Measurements from ENCODE around the gene CDX2.

CDX2 gene

DNA sequence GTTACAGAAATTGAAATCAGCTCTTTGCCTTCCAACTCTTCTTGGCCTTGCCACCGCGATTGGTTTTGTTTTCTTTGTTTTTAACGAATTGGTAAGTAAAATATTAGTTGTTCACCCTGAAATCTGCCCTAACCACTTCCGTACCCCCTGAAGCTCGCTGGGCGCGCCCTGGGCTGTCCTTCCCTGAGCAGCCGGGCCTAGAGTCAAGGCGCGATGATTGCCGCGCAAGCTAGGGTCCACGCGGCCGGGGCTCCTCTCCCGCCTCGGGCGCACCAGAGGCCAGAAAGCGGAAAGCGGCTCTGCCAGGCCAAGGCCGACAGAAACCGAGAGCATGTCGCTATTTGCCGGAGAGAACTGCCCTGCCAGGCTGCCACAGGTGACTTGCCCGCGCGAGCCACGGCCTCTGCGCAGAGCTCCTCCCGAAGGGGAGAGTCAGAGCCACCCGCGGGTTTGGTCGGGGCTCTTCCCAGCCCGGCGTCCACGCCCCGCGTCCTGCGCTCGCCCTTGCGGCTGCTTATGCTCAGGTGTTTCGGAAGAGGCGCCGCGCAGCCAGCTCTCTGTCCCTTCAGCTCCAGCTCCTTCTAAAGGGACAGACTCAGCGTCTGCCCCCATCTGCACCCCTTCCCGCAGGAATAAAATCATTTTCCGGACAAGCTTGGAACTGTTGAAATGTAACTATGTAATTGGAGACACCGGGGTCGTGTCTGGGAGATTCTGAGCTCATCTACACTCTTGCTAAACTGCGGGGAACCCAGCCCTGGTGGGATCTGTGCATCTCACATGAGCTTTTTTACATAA is 6.6 kb upstream of the CDX2 start:
- H3K4me2 ChIP-seq, result no peak overlapping the region
- no peak overlapping the region for H3K27ac ChIP-seq
- no peak overlapping the region for H3K4me3 ChIP-seq
- H3K9me3 ChIP-seq (replicated peaks in 1 of 11), result peaks cover 0 to 12% (median 5%) of the 10 kb centered on the region in 11 experiments; a peak in 9 of 22 replicates
- H3K27me3 ChIP-seq, result peaks cover 100% of the 10 kb centered on the region in 11 experiments
- TF ChIP-seq Cebpa-rat (IDR thresholded peaks at IDR 0.05), result no peak
- H3K9ac ChIP-seq, result no peak overlapping the region
- H3K36me3 ChIP-seq, result no peaks in the 10 kb centered on the region
- H4K20me1 ChIP-seq, result peaks cover 0 to 72% (median 32%) of the 10 kb centered on the region in 11 experiments; a peak in 16 of 22 replicates
- H3K4me1 ChIP-seq, result peaks cover 0 to 11% (median 2%) of the 10 kb centered on the region in 10 experiments; a peak in 4 of 20 replicates

DNA sequence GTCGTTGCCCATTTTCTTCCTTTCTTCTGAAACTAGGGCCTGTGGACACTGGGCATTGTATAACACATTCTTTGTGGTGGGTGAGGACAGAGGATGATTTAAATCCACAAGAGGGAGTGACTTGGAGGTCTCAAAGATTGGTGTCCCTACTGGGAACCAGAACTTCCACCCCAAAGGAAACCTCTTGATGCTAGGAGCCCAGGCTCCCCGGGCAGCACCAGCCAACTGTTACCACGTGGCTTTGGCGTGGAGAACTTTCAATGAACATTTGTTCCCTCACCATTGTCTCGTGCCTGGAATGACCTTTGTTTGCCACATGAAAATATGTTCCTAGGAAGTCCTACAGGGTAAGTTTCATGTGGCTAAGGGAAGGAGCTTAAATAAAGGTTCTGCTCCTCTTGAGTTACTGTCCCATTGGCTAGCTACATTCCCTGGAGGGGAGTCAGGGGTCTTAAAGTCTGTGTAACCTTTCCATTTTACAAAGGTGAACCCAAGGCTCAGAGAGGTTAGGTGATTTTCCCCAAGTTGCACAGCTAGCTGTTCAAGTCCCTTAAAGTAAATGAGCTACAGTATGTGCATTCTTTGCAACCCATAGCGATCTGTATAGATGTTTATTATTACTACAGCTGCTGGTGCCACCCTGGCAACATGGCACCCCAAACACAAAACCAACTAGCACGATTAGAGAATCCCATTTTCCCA is 5.0 kb upstream of the CDX2 start:
- no peak overlapping the region for H3K4me2 ChIP-seq
- H3K4me1 ChIP-seq, result peaks cover 0 to 11% (median 2%) of the 10 kb centered on the region in 10 experiments; a peak in 4 of 20 replicates
- no peaks in the 10 kb centered on the region for H3K36me3 ChIP-seq
- peaks cover 0 to 21% (median 8%) of the 10 kb centered on the region in 11 experiments; a peak in 10 of 22 replicates for H3K9me3 ChIP-seq (replicated peaks in 1 of 11)
- no peak overlapping the region for H3K27ac ChIP-seq
- no peak for TF ChIP-seq Cebpa-rat (IDR thresholded peaks at IDR 0.05)
- no peak overlapping the region for H3K9ac ChIP-seq
- H3K27me3 ChIP-seq, result peaks cover 100% of the 10 kb centered on the region in 11 experiments
- peaks cover 0 to 68% (median 34%) of the 10 kb centered on the region in 11 experiments; a peak in 16 of 22 replicates for H4K20me1 ChIP-seq
- no peak overlapping the region for H3K4me3 ChIP-seq

DNA sequence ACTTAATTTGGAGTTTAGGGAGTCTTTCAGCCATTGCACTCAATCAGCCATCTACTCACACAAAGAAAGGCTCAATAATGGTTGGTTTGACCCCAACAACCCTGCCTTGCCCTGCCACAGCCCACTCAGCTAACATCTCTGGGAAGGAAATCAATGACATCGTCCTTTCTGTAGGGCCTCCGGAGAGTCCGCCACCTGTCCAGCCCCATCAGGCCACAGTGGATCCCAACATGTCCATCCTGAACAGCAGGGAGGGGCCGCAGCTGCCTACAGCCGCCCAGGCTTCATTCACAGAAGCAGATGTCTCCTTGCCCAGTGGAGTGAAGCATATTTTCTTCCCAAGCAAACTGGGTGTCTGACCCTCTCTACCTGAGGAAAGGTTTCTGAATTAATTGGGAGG is 4.2 kb upstream of the CDX2 start:
- Histone ChIP-seq H3K4me3 (no peak overlapping the region), H3K36me3 (no peaks in the 10 kb centered on the region), H3K27me3 (peaks cover 100% of the 10 kb centered on the region in 11 experiments)

DNA sequence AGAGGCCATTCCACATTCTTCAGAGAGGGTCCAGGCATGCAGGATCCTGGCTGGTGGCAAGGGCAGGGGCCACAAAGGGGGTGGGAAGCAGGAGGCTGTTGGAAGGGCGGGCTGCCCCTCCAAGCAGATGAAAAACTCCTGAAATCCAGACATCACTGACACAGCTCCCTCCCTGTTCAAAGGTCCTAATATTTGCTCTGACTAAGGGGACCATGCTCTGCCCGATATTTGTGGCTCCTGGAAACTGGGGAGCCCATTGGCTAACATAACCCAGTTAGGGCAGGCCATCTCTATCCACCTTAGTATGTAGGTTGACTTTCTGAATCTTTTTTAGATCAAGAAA is 3.3 kb upstream of the CDX2 start:
- Histone ChIP-seq H3K4me1 (peaks cover 0 to 15% (median 3%) of the 10 kb centered on the region in 10 experiments; a peak in 5 of 20 replicates), H4K20me1 (peaks cover 0 to 71% (median 43%) of the 10 kb centered on the region in 11 experiments; a peak in 16 of 22 replicates), H3K36me3 (no peaks in the 10 kb centered on the region), H3K27me3 (peaks cover 100% of the 10 kb centered on the region in 11 experiments), H3K9ac (no peak overlapping the region), H3K4me3 (no peak overlapping the region), H3K27ac (no peak overlapping the region), H3K4me2 (no peak overlapping the region), H3K9me3 (replicated peaks in 1 of 11) (peaks cover 0 to 26% (median 11%) of the 10 kb centered on the region in 11 experiments; a peak in 10 of 22 replicates)
- no peak for TF ChIP-seq Cebpa-rat (IDR thresholded peaks at IDR 0.05)

More for the DNA sequence above, 4.2 kb upstream of the CDX2 start:
- no peak overlapping the region for H3K27ac ChIP-seq
- H3K9ac ChIP-seq, result no peak overlapping the region
- H4K20me1 ChIP-seq, result peaks cover 0 to 70% (median 42%) of the 10 kb centered on the region in 11 experiments; a peak in 16 of 22 replicates
- H3K4me2 ChIP-seq, result no peak overlapping the region
- no peak for TF ChIP-seq Cebpa-rat (IDR thresholded peaks at IDR 0.05)
- peaks cover 0 to 29% (median 16%) of the 10 kb centered on the region in 11 experiments; a peak in 11 of 22 replicates for H3K9me3 ChIP-seq (replicated peaks in 1 of 11)
- H3K4me1 ChIP-seq, result peaks cover 0 to 12% (median 7%) of the 10 kb centered on the region in 10 experiments; a peak in 6 of 20 replicates

DNA sequence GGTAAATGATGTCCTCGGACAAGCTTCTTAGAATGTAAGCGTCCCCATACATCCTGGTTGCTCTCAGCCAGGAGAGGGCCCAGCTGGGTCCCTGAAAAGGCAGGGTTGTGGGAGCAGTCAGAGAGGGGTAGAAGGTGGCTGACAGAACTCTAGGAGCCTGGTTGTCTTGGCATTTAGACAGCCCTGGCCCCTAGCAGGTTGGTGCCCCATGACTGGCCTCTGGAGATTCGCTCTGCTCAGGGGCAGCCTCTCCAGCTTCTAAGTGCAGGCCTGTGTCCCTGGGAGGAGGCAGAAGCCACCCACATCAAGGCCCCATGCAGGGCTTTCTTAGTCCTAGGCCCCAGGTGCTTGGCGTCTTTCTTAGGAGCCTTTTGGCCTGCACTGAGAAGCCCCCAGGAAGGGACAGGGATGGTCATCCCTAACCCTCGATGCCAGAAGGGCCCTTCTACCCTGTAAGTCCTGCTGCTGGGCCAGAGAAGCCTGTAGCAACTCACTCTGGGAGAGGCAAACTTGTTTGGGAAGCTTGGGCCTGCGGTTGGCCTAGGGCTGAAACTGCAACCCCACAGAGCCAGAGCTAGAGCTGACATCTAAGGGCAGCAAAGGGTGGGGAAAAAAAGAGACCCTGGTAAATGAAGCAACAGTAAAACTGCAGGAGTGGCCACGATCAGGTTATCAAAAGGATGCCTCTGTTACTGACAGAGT is 2.8 kb upstream of the CDX2 start:
- no peak for TF ChIP-seq Cebpa-rat (IDR thresholded peaks at IDR 0.05)
- no peak overlapping the region for H3K27ac ChIP-seq
- H3K36me3 ChIP-seq, result no peaks in the 10 kb centered on the region
- peaks cover 0 to 20% (median 1%) of the 10 kb centered on the region in 10 experiments; a peak in 4 of 20 replicates for H3K4me1 ChIP-seq
- H3K27me3 ChIP-seq, result peaks cover 100% of the 10 kb centered on the region in 11 experiments
- no peak overlapping the region for H3K4me3 ChIP-seq
- H3K9me3 ChIP-seq (replicated peaks in 1 of 11), result peaks cover 0 to 25% (median 11%) of the 10 kb centered on the region in 11 experiments; a peak in 10 of 22 replicates
- H3K4me2 ChIP-seq, result no peak overlapping the region
- no peak overlapping the region for H3K9ac ChIP-seq
- peaks cover 0 to 74% (median 40%) of the 10 kb centered on the region in 11 experiments; a peak in 16 of 22 replicates for H4K20me1 ChIP-seq

DNA sequence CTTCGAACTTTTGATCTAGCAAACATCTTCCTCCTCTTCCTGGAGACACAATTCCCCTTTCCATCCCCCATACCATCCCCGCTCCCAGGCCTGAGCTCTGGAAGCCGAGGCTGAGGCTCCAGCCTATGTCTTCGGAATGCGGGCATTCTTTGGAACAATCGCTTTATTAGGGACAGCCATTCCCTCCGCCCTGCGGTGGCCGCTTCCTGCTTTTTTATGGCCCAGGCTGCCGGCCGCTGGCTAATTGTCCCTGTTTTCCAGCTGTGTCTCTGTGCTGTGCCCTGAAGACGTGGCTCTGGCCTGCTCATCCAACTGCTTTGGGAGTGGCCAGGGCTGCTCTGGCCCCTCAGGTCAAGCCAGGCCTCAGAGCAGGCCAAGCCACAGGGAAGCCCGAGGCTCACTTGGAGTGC is 2.1 kb upstream of the CDX2 start:
- no peak overlapping the region for H3K27ac ChIP-seq
- no peak for TF ChIP-seq Cebpa-rat (IDR thresholded peaks at IDR 0.05)
- peaks cover 0 to 74% (median 42%) of the 10 kb centered on the region in 11 experiments; a peak in 16 of 22 replicates for H4K20me1 ChIP-seq
- H3K9ac ChIP-seq, result no peak overlapping the region
- no peak overlapping the region for H3K4me2 ChIP-seq
- H3K9me3 ChIP-seq (replicated peaks in 1 of 11), result peaks cover 0 to 27% (median 11%) of the 10 kb centered on the region in 11 experiments; a peak in 10 of 22 replicates
- H3K4me3 ChIP-seq, result no peak overlapping the region
- peaks cover 100% of the 10 kb centered on the region in 11 experiments for H3K27me3 ChIP-seq
- peaks cover 0 to 23% (median 1%) of the 10 kb centered on the region in 10 experiments; a peak in 4 of 20 replicates for H3K4me1 ChIP-seq
- H3K36me3 ChIP-seq, result no peaks in the 10 kb centered on the region

DNA sequence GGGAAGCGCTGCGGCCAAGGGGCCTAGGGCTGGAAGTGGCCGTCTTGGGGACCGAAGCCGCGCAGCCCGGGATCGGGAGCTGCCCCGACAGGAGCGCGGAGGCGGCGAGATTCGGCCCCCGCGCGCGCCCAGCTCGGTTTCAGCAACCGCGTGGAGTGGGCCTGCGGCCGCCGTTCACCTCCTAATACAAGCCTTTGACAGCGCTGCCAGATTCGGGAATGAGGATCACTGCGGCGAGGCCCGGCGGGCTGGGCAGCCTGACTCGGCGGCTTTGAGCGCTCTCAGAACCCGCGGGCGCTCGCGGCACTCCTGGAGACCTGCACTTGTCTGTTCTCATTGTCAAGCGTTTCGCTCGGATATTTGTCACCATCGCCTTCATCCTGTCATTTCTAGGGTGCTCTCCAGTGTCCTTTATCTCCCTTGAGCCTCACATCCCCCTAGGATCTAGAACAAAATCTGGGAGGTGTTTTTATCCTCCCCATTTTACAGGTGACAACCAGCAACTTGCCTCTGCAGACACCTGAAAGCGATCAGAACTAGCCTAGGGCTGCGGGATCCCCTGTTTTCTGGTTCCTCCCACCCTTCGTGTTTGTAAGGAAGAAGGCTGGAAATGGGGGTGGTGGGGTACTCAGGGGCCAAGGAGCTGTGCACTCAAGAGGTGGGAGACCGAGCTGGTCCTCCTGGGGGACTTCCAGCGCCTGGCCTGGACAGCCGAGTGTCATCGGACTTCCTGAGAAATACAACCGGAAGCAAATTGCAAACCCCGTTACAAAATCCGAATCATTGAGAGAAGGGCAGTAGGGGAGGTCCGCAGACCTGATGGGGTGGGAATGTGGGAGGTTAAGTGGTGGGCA is 1.5 kb upstream of the CDX2 start:
- no peak overlapping the region for H3K4me2 ChIP-seq
- H3K27ac ChIP-seq, result no peak overlapping the region
- H3K27me3 ChIP-seq, result peaks cover 100% of the 10 kb centered on the region in 11 experiments
- H3K9me3 ChIP-seq (replicated peaks in 1 of 11), result peaks cover 0 to 31% (median 11%) of the 10 kb centered on the region in 11 experiments; a peak in 10 of 22 replicates
- peaks cover 0 to 74% (median 39%) of the 10 kb centered on the region in 11 experiments; a peak in 16 of 22 replicates for H4K20me1 ChIP-seq
- H3K9ac ChIP-seq, result no peak overlapping the region
- H3K4me3 ChIP-seq, result no peak overlapping the region
- TF ChIP-seq Cebpa-rat (IDR thresholded peaks at IDR 0.05), result no peak
- H3K36me3 ChIP-seq, result no peaks in the 10 kb centered on the region
- H3K4me1 ChIP-seq, result peaks cover 0 to 23% (median 1%) of the 10 kb centered on the region in 10 experiments; a peak in 4 of 20 replicates

DNA sequence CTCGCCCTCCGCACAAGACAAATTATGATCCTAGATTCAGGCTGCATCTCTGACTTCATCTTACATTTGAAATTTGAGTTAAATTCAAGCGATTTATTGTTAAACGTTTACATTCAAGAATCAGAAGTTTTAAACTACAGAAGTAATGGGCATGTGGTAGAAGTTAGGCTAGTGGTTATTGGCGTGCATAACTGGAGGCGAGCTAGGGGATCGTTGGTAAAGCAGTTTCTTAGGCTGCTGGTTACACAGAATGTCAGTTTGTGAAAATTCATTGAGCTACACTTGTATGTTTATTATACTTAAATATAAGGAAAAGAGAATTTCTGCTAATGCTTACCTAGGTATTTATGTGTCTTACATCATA is 733 bp upstream of the CDX2 start:
- Histone ChIP-seq H3K9me3 (replicated peaks in 1 of 11) (peaks cover 0 to 31% (median 11%) of the 10 kb centered on the region in 11 experiments; a peak in 10 of 22 replicates), H3K36me3 (no peaks in the 10 kb centered on the region), H4K20me1 (peaks cover 0 to 78% (median 38%) of the 10 kb centered on the region in 11 experiments; a peak in 16 of 22 replicates), H3K9ac (no peak overlapping the region), H3K27me3 (peaks cover 100% of the 10 kb centered on the region in 11 experiments), H3K27ac (no peak overlapping the region), H3K4me1 (peaks cover 0 to 23% (median 1%) of the 10 kb centered on the region in 10 experiments; a peak in 4 of 20 replicates), H3K4me2 (no peak overlapping the region), H3K4me3 (no peak overlapping the region)
- no peak for TF ChIP-seq Cebpa-rat (IDR thresholded peaks at IDR 0.05)

Data from BLaER1 treated with 17β-estradiol and CSF1 and Interleukin-3, amounts not matched to agents 10 nM and 100 nM (cell line).